ENCODE measurements around the gene PRSS53. TPM values are rescaled to one million over a fixed set of nuclear protein-coding genes. Genes with fewer than 3 reads are reported as not detected.
A peak's percentile ranks its signal among the peaks of the same experiment; 100 is the strongest.
"Not testable (repeated sequence)": the region's sequence is repeated elsewhere in the genome, so short reads cannot be mapped to it uniquely, and the experiment has no call there.

The PRSS53 gene
- total RNA-seq = 1.6 and 2.1 TPM in 2 replicates

DNA sequence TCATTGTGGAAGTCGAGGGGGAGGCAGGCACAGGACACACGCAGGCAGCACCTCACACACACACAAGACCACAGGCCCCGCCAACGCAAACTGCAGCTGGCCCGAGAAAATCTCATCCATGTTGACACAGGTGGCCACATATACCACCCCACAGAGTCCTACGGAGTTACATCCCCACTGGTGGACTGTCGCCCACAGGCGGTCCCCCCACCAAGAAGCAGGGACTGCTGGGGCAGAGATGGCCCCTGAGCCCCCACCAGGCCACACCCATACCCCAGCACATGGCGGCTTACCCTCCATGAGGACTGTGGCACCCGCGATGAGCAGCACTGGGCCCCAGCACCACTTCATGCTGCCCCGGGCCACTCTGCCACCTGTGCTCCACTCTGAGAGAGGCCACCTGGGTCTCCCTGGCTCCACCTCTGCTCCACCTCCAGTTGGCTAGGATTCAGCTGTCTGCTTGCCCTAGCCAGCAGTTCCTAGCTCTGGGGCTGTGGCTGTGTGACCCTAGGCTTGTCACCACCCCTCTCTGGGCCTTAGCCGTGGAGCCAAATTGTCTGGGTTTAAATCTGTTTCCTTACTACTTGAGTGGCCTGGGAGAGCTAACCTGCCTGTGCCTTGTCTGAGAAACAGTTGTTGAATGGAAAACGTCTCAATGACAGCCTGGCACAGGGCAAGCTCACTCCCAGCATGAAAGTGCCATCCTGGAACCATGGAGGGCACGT, at the start of gene PRSS53:
Gene PRSS53, minus strand, starts transcription at position 485 of the 725 bp plus-strand sequence. Its CDS starts 134 bp downstream, at position 351.
- TF ChIP-seq CTCF (IDR thresholded peaks at IDR 0.05; ENCODE audit: insufficient read depth, low read length, poor library complexity, severe bottlenecking) = no peak
- Histone ChIP-seq H3K27me3 (ENCODE audit: control insufficient read depth, insufficient read depth, low read length) (no peaks in the 10 kb centered on the region), H3K36me3 (ENCODE audit: control insufficient read depth, insufficient read depth, low read length) (no peaks in the 10 kb centered on the region), H3K4me3 (ENCODE audit: low read depth, low read length) (no peak within 1 kb of the TSS)
- DNase-seq (ENCODE audit: low read depth) = no peak

DNA sequence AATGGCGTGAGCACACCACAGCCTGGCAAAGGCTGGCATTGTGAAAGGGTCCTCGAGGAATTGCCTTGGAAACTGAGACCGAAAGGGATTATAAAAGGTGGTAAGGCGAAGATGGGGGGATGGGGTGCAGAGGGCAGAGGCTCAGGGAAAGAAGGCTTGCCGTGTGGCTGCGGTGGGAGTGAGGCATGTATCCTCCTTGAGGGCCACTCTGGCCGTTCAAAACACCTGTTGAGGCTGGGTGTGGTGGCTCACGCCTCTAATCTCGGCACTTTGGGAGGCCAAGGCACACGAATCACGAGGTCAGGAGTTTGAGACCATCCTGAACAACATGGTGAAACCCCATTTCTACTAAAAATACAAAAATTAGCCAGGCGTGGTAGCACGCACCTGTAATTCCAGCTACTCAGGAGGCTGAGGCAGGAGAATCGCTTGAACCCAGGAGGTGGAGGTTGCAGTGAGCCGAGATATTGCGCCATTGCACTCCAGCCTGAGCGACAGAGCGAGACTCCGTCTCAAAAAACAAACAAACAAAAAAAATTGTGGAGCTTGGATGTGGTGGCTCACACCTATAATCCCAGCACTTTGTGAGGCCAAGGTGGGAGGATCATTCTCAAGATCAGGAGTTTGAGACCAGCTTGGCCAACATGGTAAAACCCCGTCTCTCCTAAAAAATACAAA, 48.2 kb upstream of the PRSS53 start:
- not testable (repeated sequence) for H3K4me3 ChIP-seq (ENCODE audit: low read depth, low read length); H3K36me3 ChIP-seq (ENCODE audit: control insufficient read depth, insufficient read depth, low read length); H3K27me3 ChIP-seq (ENCODE audit: control insufficient read depth, insufficient read depth, low read length); DNase-seq (ENCODE audit: low read depth)

GRCh38 chr16:31136287-31136662, 47.5 kb upstream of the PRSS53 start:
- Histone ChIP-seq H3K27me3 (ENCODE audit: control insufficient read depth, insufficient read depth, low read length) (no peaks in the 10 kb centered on the region), H3K4me3 (ENCODE audit: low read depth, low read length) (no peak overlapping the region), H3K36me3 (ENCODE audit: control insufficient read depth, insufficient read depth, low read length) (no peaks in the 10 kb centered on the region)
- TF ChIP-seq CTCF (IDR thresholded peaks at IDR 0.05; ENCODE audit: insufficient read depth, low read length, poor library complexity, severe bottlenecking) = no peak
- DNase-seq (ENCODE audit: low read depth) = no peak

DNA sequence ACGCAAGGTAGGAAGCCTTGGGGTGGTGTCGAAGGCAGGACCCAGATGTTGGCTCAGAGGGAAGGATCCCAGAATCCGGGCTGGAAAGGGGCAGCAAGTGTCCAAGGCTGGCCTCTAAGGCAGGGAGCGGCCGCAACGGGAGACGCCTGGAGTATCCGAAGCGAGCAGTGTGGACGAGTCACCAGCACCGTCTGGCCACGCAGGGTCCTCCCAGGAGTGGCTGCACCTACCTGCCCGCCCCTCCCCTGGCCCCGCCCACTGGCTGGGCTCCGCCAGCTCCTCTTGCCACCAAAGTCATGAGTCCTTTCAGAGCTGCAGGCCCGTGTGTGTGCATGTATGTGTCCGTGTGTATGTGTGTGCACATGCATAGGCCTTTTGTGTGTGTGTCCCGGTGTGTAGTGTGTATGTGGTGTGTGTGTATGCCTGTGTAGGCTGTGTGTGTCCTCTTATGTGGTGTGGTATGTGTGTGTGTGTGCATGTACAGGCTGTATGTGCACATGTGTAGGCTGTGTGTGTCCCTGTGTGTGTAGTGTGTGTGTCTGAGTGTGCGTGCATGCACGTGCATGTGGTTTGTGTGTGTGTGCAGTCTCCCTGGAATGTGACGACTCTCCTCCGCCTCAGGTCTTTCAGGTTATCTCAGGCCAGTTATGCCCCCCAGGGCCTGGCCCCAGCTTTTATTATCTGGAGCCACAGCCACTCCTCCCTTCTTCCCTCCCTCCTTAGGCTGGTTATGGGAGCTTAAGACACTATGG, 47.0 kb upstream of the PRSS53 start, which contains the start of gene PRSS8:
Gene PRSS8, minus strand, starts transcription at position 193 of the 752 bp plus-strand sequence. CDS start 229 bp downstream, outside the sequence.
- Histone ChIP-seq H3K4me3 (ENCODE audit: low read depth, low read length) (peak within 1 kb of the TSS; percentile 31), H3K36me3 (ENCODE audit: control insufficient read depth, insufficient read depth, low read length) (no peaks in the 10 kb centered on the region), H3K27me3 (ENCODE audit: control insufficient read depth, insufficient read depth, low read length) (no peaks in the 10 kb centered on the region)
- no peak for DNase-seq (ENCODE audit: low read depth)
- no peak for TF ChIP-seq CTCF (IDR thresholded peaks at IDR 0.05; ENCODE audit: insufficient read depth, low read length, poor library complexity, severe bottlenecking)

DNA sequence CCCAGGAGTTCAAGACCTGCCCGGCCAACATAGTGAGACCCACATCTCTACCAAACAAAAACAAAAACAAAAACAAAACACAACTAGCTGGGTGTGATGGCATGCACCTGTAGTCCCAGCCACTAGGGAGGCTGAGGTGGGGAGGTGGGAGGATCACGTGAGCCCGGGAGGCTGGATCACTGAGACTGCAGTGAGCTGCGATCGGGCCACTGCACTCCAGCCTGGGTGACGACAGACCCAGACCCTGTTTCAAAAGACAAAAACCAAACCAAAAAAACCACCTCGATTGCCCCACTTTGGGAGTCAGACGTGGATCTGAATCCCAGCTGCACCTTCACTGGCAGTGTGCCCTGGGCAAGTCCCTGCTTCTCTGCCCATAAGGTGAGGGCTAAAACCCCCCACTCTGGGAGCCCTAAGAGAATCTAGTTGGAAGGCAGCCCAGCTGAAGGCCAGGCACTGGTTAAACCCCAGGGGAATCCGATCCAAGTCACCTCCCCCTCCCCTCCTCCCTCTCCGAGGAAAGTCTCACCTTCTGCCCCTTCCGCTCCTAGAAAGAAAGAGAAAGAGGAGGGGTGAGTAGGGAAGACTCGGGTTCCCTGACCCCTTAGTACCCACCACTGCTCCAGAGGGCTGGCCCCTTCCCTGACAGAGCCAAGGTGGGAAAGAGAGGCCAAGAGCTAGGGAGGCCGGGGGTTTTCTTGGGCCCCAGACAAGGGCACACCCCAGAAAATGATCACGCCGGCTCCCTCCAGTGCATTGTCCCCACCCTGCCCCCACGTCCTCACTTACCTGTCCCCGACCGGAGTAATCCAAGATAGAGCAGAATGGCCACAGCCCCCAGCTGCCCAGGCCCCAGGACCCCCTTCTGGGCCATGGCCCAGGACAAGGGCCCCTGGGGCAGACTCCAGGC, 46.1 kb upstream of the PRSS53 start:
- DNase-seq (ENCODE audit: low read depth) = no peak
- Histone ChIP-seq H3K36me3 (ENCODE audit: control insufficient read depth, insufficient read depth, low read length) (no peaks in the 10 kb centered on the region), H3K4me3 (ENCODE audit: low read depth, low read length) (peak overlapping the region; percentile 31), H3K27me3 (ENCODE audit: control insufficient read depth, insufficient read depth, low read length) (no peaks in the 10 kb centered on the region)
- no peak for TF ChIP-seq CTCF (IDR thresholded peaks at IDR 0.05; ENCODE audit: insufficient read depth, low read length, poor library complexity, severe bottlenecking)

Data from kidney epithelial cell (primary cell).